ENCODE measurements around the gene ALG12.

The ALG12 gene

GRCh38 chr22:49929994-49930575, 11.8 kb upstream of the ALG12 start:
- peak in 3 of 14 donors; percentile 18 to 29 (median 23) for DNase-seq

DNA sequence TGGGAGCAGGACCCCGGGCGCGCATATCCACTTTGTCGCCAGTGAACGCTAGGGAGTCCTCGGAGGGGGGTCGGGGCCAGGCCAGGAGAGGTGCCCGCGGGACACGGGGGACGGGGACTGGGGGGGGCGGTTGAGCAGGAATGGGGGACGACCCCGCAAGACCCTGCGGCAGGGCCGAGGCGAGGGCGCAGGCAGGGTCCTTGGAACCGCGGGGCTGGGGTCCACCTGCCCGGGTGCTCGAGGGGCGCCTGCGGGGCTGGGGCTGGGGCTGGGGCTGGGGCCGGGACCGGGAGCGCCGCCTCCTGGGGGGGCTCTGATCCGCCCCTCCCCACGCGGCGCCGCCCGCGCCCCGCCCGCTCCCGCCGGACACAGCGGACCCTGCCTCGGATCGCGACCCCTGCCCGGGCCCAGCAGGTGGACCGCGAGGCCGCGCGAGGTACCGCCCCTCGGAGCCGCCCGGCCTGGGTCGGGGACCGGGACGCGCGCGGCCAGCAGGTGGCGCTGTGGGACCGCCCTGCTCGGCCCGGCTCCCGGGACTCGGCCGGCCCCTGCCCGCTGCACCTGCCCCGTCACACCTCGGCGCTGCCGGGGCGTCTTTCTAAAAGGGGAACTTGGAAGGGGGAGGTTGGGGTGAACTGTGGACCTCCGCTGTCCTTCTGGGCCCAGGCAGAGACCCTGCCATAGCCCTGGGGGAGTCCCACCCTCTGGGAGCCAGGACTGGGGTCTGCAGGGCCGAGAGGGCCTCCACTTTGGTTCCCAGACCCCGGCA, 11.2 kb upstream of the ALG12 start:
- peak in 4 of 14 donors; percentile 20 to 62 (median 36) for DNase-seq

- no peak for DNase-seq
Measured at GRCh38 chr22:49928555-49929210, 10.4 kb upstream of the ALG12 start.

DNA sequence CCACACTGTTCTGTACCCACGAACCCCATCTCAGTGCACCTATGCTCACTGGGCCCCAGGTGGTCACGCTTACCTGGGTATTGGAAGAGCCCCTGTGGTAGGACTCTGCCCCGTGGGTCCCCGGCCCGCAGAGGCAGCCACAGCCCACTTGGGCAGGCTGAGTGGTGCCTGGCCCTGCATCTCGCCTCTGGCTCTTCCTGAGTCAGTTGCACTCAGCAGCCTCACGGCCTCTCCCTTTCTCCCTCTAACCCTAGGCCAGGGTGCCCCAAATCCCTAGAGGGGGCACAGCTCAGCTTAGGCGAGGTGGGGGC, 9.9 kb upstream of the ALG12 start:
- no peak for DNase-seq

GRCh38 chr22:49927483-49928184, 9.4 kb upstream of the ALG12 start:
- no peak for DNase-seq

DNA sequence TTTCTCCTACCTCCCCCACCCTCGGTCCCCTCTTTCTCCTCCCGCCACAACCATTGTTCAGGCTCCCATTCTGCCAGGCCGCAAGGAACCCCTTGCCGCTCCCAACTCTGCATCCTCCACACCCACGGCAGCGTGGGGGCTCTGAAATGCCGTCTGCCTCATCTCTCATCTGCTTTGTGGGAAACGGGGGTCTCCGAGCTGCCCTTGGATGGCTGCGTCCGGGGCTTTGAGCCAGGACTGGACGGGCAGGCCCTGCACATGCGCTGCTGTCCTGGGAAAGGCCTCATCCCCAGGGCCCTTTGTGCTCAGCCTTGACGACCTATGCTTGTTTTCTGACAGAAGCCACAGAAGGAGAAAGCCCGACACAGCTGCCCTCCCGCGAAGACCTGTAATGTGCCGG, 8.7 kb upstream of the ALG12 start:
- no peak for DNase-seq

DNA sequence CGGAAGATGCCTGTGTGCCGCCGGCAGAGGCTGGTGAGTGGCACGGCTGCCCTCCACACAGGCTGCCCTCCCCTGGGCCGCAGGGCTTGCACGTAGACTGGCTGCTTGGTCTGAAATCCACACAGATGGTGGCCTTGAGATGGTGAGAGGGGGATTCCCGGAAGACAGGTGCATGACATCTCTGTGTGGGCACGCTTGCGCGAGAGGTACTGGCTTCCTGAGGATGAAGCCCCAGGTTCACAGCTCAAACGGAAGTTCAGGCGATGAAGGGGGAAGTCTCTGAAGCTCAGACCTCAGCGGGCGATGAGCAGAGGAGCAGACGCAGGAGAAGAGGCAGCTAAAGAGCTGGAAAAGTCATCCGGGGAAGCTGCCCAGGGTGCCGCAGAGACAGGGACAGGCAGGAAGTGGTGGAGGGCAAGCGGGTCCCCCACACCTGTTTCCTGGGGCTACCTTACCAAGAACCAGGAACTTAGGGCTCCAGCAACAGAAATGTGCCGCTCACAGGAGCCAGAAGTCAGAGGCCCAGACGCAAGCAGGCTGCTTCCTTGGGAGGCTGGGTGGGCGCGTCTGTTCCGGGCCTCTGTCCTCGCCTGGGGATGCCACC, 7.4 kb upstream of the ALG12 start:
- no peak for DNase-seq

- DNase-seq = no peak
Measured at GRCh38 chr22:49924113-49924833, 6.0 kb upstream of the ALG12 start.

GRCh38 chr22:49923445-49923844, 5.2 kb upstream of the ALG12 start:
- no peak for DNase-seq

DNA sequence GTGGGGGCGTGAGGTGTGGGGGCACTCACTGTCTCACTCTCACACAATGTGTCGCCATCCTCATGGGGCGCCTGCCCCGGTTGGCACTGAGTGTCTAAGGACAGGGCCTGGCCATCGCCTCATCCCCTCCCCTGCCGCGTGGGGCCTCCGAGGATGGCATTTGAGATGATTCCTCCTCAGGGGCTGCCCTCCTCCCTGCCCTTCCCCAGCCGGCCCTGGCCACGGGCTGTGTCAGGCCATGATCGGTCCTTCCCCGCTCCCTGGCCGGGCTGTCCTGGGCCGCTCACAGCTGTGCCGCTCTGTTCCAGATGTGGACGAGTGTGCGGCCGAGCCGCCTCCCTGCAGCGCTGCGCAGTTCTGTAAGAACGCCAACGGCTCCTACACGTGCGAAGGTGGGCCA, 4.7 kb upstream of the ALG12 start:
- no peak for DNase-seq

DNA sequence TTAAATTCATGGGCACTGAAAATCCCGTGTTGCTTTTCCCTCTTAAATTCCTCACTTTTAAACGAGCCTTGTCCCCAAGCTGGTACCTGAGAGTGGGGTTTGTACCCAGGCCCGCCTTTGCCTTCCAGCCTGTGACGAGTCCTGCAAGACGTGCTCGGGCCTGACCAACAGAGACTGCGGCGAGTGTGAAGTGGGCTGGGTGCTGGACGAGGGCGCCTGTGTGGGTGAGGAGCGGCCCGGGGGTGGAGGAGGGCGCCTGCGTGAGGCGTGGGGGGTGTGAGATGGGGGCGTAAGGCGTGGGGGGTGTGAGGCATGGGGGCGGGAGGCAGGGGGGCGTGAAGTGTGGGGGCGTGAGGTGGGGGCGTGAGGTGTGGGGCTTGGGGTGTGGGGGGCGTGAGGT, 4.2 kb upstream of the ALG12 start:
- DNase-seq = no peak

DNA sequence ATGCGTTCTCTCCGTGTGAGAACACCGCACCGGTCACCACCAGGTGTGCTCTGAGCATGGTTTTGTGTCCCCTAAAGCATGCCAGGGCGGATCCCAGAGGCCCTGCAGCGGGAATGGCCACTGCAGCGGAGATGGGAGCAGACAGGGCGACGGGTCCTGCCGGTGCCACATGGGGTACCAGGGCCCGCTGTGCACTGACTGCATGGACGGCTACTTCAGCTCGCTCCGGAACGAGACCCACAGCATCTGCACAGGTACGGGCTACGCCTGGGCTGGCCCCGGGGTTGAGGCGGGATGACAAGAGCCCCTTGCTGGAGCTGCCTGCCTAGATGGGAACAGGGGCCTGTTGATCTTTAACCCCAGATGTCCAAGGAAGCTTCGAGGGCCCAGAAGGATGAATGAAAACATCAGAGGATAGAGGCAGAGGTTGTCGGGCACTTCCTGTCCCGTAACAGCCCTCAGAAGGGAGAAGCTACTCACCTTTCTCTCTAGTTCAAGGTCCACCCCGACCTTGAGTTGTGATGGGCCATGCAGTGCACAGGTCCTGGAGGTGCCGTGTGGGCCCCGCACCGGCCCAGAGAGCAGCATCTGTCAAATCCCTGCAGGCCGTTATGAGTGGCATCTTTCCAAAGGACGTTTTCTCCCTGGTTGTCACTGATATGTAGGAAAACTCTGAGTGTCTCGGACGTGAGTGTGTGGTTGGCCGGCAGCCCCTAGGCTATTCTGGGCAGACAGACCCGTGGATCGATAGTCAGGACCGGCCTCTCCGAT, 3.5 kb upstream of the ALG12 start:
- DNase-seq = no peak

- no peak for DNase-seq
Measured at GRCh38 chr22:49920859-49921258, 2.6 kb upstream of the ALG12 start.

- DNase-seq = no peak
Measured at GRCh38 chr22:49918911-49919881, 958 bp upstream of the ALG12 start.

DNA sequence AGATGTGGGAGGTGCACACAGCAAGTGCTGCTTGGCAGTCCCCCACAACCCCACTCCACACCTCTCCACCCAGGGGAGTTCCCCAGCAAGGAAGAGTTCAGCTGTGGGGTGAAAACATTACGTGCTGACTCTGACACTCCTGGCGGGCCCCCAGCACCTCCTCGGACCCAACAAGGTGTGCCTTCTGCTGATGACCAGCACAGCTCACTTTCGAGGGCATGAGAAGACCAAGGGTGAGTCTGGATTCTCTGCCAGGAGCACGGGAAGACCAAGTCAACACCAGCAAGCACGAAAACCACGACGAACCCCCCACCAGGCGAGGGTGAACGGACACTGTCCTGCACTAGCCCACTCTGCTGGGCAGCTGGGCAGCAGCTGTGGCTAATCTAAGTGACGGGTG, 1.4 kb downstream of the ALG12 start:
- no peak for DNase-seq

DNA sequence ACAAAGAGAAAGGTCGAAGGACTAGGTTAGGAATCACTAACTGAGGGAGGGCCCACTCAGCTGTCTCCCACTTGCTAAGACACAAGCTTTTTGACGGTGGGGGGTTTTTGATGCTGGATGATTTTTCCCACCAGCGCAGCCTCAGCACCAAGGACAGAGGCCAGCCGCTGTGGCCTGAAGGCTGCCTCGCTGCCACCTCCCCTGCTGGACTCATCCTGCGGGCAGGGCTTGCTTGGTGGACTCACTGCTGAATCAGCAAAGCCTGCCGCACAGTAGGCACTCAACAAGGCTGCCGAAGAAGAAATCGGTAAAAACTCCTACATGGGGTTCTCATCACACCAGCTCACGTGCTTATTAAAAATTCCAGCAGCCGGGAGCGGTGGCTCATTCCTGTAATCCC, 2.6 kb downstream of the ALG12 start:
- DNase-seq = no peak

DNA sequence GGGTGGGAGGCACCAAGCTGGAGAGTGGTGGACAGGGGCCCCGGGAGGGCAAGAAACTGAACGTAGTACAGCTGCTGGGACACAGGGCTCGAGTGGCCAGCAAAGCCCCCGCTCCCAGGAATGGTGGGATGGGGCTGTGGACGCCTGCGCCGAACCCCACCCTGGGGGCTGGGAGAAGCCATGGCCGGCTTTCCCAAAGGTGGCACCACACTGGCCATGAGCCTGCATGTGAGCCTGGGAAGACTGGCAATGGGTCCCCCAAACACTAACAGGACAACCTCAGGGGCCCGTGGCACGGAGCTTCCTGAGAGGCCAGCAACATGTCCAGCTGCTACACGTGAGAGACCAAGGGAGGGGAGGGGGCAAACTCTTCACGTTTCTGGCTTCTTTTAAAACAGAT, 4.0 kb downstream of the ALG12 start:
- DNase-seq = no peak

- DNase-seq = no peak
Measured at GRCh38 chr22:49913446-49913845, 4.8 kb downstream of the ALG12 start.

- DNase-seq = no peak
Measured at GRCh38 chr22:49913026-49913425, 5.2 kb downstream of the ALG12 start.

DNA sequence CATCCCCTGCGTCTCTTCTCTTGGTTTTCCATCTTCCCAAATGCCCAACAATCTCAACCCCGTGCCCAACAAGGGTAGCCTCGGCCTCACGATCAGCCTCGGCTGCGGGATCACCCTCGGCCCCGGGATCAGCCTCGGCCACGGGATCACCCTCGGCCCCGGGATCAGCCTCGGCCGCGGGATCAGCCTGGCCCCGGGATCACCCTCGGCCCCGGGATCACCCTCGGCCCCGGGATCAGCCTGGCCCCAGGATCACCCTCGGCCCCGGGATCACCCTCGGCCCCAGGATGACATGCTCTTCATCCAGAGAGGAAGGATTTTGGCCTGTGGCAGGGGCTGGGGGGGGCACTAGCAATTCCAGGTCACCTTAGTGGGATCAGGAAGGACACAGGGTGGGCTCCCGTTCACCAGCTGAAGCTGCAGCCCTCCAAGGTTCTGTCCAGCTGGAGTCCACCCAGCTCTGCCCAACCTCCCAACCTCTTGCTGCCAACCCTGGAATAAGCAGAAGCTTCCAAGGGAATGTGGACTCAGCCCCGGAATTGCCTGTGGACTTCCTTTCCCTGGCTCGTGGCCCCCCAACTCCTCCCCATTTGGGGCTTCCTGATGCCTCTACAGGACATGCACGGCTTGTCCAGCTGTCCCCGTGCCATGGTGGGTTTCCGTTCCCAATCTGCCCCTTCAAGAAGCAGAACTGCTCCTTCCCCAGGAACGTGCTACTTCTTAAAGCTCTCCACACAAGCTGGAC, 6.2 kb downstream of the ALG12 start:
- DNase-seq = no peak
